Astrocyte (in vitro differentiated cells and primary cell): ENCODE data around the gene ST3GAL6. TPM values are rescaled to one million over a fixed set of nuclear protein-coding genes. Genes with fewer than 3 reads are reported as not detected.

Experiments
- DNase-seq: peaks from one replicate; pipeline ENCODE4 v3.0.0-alpha.2; 2010; ENCODE audit warnings: low read depth
- FAIRE-seq: peaks from 2 replicates; lab custom pipeline; 2011; peaks lifted over from hg19 to GRCh38; lab: Jason Lieb, UNC
- H2AFZ ChIP-seq: 2 replicates; pipeline ENCODE4 v1.6.0; 2012; ENCODE audit warnings: low read depth, low read length, inconsistent platforms
- H3K27ac ChIP-seq: 2 replicates; pipeline ENCODE4 v1.5.1; 2011; ENCODE audit warnings: low read depth, low read length, inconsistent platforms
- H3K27me3 ChIP-seq: 2 replicates; pipeline ENCODE4 v1.6.0; 2011; ENCODE audit warnings: low read length, inconsistent platforms; ENCODE audit not compliant: insufficient read depth
- H3K36me3 ChIP-seq: 2 replicates; pipeline ENCODE4 v1.5.1; 2011; ENCODE audit warnings: low read length, inconsistent platforms; ENCODE audit not compliant: insufficient read depth
- H3K4me1 ChIP-seq: 2 replicates; pipeline ENCODE4 v1.5.1; 2011; ENCODE audit warnings: low read length, inconsistent platforms; ENCODE audit not compliant: insufficient read depth
- H3K4me2 ChIP-seq: 2 replicates; pipeline ENCODE4 v1.6.0; 2012; ENCODE audit warnings: low read length, inconsistent platforms
- H3K4me3 ChIP-seq: 2 replicates; pipeline ENCODE4 v1.5.1; 2011; ENCODE audit warnings: low read depth, mild to moderate bottlenecking, low read length, inconsistent platforms; ENCODE audit not compliant: insufficient read depth
- H3K79me2 ChIP-seq: 2 replicates; pipeline ENCODE4 v1.6.0; 2012; ENCODE audit warnings: mild to moderate bottlenecking, low read length, inconsistent platforms; ENCODE audit not compliant: insufficient read depth
- H3K9ac ChIP-seq: 2 replicates; pipeline ENCODE4 v1.6.0; 2012; ENCODE audit warnings: mild to moderate bottlenecking, low read length, inconsistent platforms
- H3K9me3 ChIP-seq: 2 replicates; pipeline ENCODE4 v1.5.1; 2012; ENCODE audit warnings: low read depth, mild to moderate bottlenecking, low read length, inconsistent platforms; ENCODE audit not compliant: insufficient read depth
- H4K20me1 ChIP-seq: 2 replicates; pipeline ENCODE4 v1.6.0; 2012; ENCODE audit warnings: low read length, inconsistent platforms; ENCODE audit not compliant: insufficient read depth
- H3K27ac Mint-ChIP-seq: one replicate; pipeline ENCODE4 v1.8.0; 2021; ENCODE audit warnings: mild to moderate bottlenecking, mixed read lengths; ENCODE audit not compliant: unreplicated experiment
- H3K27me3 Mint-ChIP-seq: one replicate; pipeline ENCODE4 v1.8.0; 2021; ENCODE audit warnings: low read depth, mixed read lengths; ENCODE audit not compliant: unreplicated experiment
- H3K36me3 Mint-ChIP-seq: one replicate; pipeline ENCODE4 v1.8.0; 2021; ENCODE audit warnings: low read depth, mixed read lengths; ENCODE audit not compliant: unreplicated experiment
- H3K4me1 Mint-ChIP-seq: one replicate; pipeline ENCODE4 v1.8.0; 2021; ENCODE audit warnings: low read depth, mixed read lengths; ENCODE audit not compliant: unreplicated experiment
- H3K4me3 Mint-ChIP-seq: one replicate; pipeline ENCODE4 v1.8.0; 2021; ENCODE audit warnings: mild to moderate bottlenecking, moderate library complexity, mixed read lengths; ENCODE audit not compliant: unreplicated experiment
- H3K9me3 Mint-ChIP-seq: one replicate; pipeline ENCODE4 v1.8.0; 2021; ENCODE audit warnings: mild to moderate bottlenecking, mixed read lengths; ENCODE audit not compliant: unreplicated experiment
- CTCF ChIP-seq: IDR thresholded peaks from 2 replicates; pipeline ENCODE4 v1.5.1; 2011; ENCODE audit warnings: low read depth, mild to moderate bottlenecking, inconsistent platforms, low read length, moderate library complexity; ENCODE audit not compliant: insufficient read depth
- EZH2 ChIP-seq: IDR thresholded peaks from 2 replicates; pipeline ENCODE4 v1.6.1; 2012; ENCODE audit warnings: mild to moderate bottlenecking, low read length, inconsistent platforms; ENCODE audit not compliant: insufficient read depth
- total RNA-seq: library from RNA; stranded (reverse); gene quantifications from 2 replicates; pipeline ENCODE4 v1.2.1, GENCODE V29; 2021

The ST3GAL6 gene
- total RNA-seq, 1 donor from 2014 or later = 4.8 TPM

- TF ChIP-seq EZH2 (no peak), CTCF (no peak)
- no peaks in the 10 kb centered on the region for H3K27me3 Mint-ChIP-seq
- no peak overlapping the region for H3K4me3 Mint-ChIP-seq
- H3K27me3 ChIP-seq = no peaks in the 10 kb centered on the region
- no peak overlapping the region for H3K9ac ChIP-seq
- FAIRE-seq (no peak), DNase-seq (no peak)
- H3K79me2 ChIP-seq = no peaks in the 10 kb centered on the region
- H3K9me3 ChIP-seq = no peaks in the 10 kb centered on the region
- H3K36me3 Mint-ChIP-seq = no peaks in the 10 kb centered on the region
- no peaks in the 10 kb centered on the region for H4K20me1 ChIP-seq
- no peaks in the 10 kb centered on the region for H3K9me3 Mint-ChIP-seq
- no peak overlapping the region for H3K4me2 ChIP-seq
- no peaks in the 10 kb centered on the region for H3K4me1 ChIP-seq
- no peak overlapping the region for H3K4me3 ChIP-seq
- H2AFZ ChIP-seq = no peak overlapping the region
- H3K36me3 ChIP-seq = no peaks in the 10 kb centered on the region
- H3K27ac Mint-ChIP-seq = no peak overlapping the region
- H3K27ac ChIP-seq = no peak overlapping the region
- peaks cover 11% of the 10 kb centered on the region for H3K4me1 Mint-ChIP-seq
Measured at GRCh38 chr3:98759629-98760028, 3.5 kb upstream of the ST3GAL6 start.

- Mint-ChIP-seq H3K27me3 (no peaks in the 10 kb centered on the region), H3K36me3 (no peaks in the 10 kb centered on the region), H3K4me1 (peaks cover 9% of the 10 kb centered on the region), H3K27ac (no peak overlapping the region), H3K4me3 (no peak overlapping the region), H3K9me3 (no peaks in the 10 kb centered on the region)
- no peak overlapping the region for H3K4me3 ChIP-seq
- H2AFZ ChIP-seq = no peak overlapping the region
- no peak overlapping the region for H3K4me2 ChIP-seq
- no peaks in the 10 kb centered on the region for H3K27me3 ChIP-seq
- H3K9me3 ChIP-seq = no peaks in the 10 kb centered on the region
- H3K36me3 ChIP-seq = no peaks in the 10 kb centered on the region
- no peak overlapping the region for H3K9ac ChIP-seq
- FAIRE-seq (no peak), DNase-seq (no peak)
- no peaks in the 10 kb centered on the region for H3K4me1 ChIP-seq
- no peaks in the 10 kb centered on the region for H3K79me2 ChIP-seq
- H4K20me1 ChIP-seq = no peaks in the 10 kb centered on the region
- H3K27ac ChIP-seq = no peak overlapping the region
- TF ChIP-seq CTCF (no peak), EZH2 (no peak)
Measured at GRCh38 chr3:98761643-98762229, 1.4 kb upstream of the ST3GAL6 start.

GRCh38 chr3:98763819-98764418, 779 bp downstream of the ST3GAL6 start:
- H3K9me3 Mint-ChIP-seq = no peaks in the 10 kb centered on the region
- FAIRE-seq (no peak), DNase-seq (no peak)
- H3K36me3 ChIP-seq = no peaks in the 10 kb centered on the region
- H3K27me3 ChIP-seq = no peaks in the 10 kb centered on the region
- no peak overlapping the region for H3K4me3 Mint-ChIP-seq
- H3K27me3 Mint-ChIP-seq = no peaks in the 10 kb centered on the region
- peaks cover 9% of the 10 kb centered on the region for H3K4me1 Mint-ChIP-seq
- no peaks in the 10 kb centered on the region for H3K79me2 ChIP-seq
- H3K4me3 ChIP-seq = no peak overlapping the region
- no peak overlapping the region for H3K9ac ChIP-seq
- TF ChIP-seq CTCF = no peak
- TF ChIP-seq EZH2 = no peak
- no peak overlapping the region for H3K4me2 ChIP-seq
- no peak overlapping the region for H3K27ac ChIP-seq
- no peak overlapping the region for H3K27ac Mint-ChIP-seq
- no peak overlapping the region for H2AFZ ChIP-seq
- H3K36me3 Mint-ChIP-seq = peaks cover 2% of the 10 kb centered on the region
- H3K4me1 ChIP-seq = no peaks in the 10 kb centered on the region
- no peaks in the 10 kb centered on the region for H3K9me3 ChIP-seq
- H4K20me1 ChIP-seq = no peaks in the 10 kb centered on the region
